Neural cell (in vitro differentiated cells): ENCODE measurements around the gene CCNI. TPM values are rescaled to one million over a fixed set of nuclear protein-coding genes. Genes with fewer than 3 reads are reported as not detected.

Experiments
- H2AFZ ChIP-seq: fragments of 200-600, 300-800 bp; sonication (generic), shearing (Covaris generic); 2 replicates; pipeline ENCODE4 v1.6.0; 2014; ENCODE audit warnings: low read depth, mild to moderate bottlenecking, antibody characterized with exemption, low read length, moderate library complexity
- H3F3A ChIP-seq: fragments of 200-600 bp; shearing (Covaris generic); 2 replicates; pipeline ENCODE4 v1.6.1; 2016; ENCODE audit warnings: mild to moderate bottlenecking, moderate library complexity, mixed read lengths, antibody characterized with exemption, low read length; ENCODE audit not compliant: insufficient read depth, poor library complexity, severe bottlenecking
- H3K27ac ChIP-seq: fragments of 200-600, 300-800 bp; sonication (generic), shearing (Covaris generic); 2 replicates; pipeline ENCODE4 v1.5.1; 2014; ENCODE audit warnings: mild to moderate bottlenecking, low read length, moderate library complexity
- H3K27me3 ChIP-seq: fragments of 300-800, 200-600 bp; sonication (generic), shearing (Covaris generic); 2 replicates; pipeline ENCODE4 v1.6.0; 2014; ENCODE audit warnings: mild to moderate bottlenecking, low read depth, low read length, moderate library complexity; ENCODE audit not compliant: insufficient read depth
- H3K36me3 ChIP-seq: fragments of 300-800, 200-600 bp; sonication (generic), shearing (Covaris generic); 2 replicates; pipeline ENCODE4 v1.5.1; 2014; ENCODE audit warnings: mild to moderate bottlenecking, antibody characterized with exemption, low read length, moderate library complexity; ENCODE audit not compliant: insufficient read depth
- H3K4me2 ChIP-seq: fragments of 300-800, 200-600 bp; sonication (generic), shearing (Covaris generic); 2 replicates; pipeline ENCODE4 v1.6.0; 2014; ENCODE audit warnings: mild to moderate bottlenecking, low read length
- H3K4me3 ChIP-seq: fragments of 300-800, 200-600 bp; sonication (generic), shearing (Covaris generic); 2 replicates; pipeline ENCODE4 v1.5.1; 2014; ENCODE audit warnings: mild to moderate bottlenecking, low read length, moderate library complexity
- H3K79me2 ChIP-seq: fragments of 200-600 bp; shearing (Covaris generic); replicated peaks from 2 replicates; pipeline ENCODE4 v1.6.0; 2014; ENCODE audit warnings: mild to moderate bottlenecking, low read length, moderate library complexity; ENCODE audit not compliant: insufficient read depth
- H3K9ac ChIP-seq: fragments of 300-800, 200-600 bp; sonication (generic), shearing (Covaris generic); 2 replicates; pipeline ENCODE4 v1.6.1; 2016; ENCODE audit warnings: mild to moderate bottlenecking, low read length, mixed read lengths
- H3K9me2 ChIP-seq: fragments of 200-600 bp; shearing (Covaris generic); 2 replicates; pipeline ENCODE4 v1.6.1; 2016; ENCODE audit warnings: mild to moderate bottlenecking, low read length, mixed read lengths; ENCODE audit not compliant: insufficient read depth
- H3K9me3 ChIP-seq: fragments of 200-600, 300-800 bp; sonication (generic), shearing (Covaris generic); 2 replicates; pipeline ENCODE4 v1.6.1; 2016; ENCODE audit warnings: mild to moderate bottlenecking, mixed run types, low read length, moderate library complexity, mixed read lengths
- H4K20me1 ChIP-seq: fragments of 200-600 bp; shearing (Covaris generic); 2 replicates; pipeline ENCODE4 v1.6.1; 2016; ENCODE audit warnings: mild to moderate bottlenecking, mixed run types; ENCODE audit not compliant: insufficient read depth
- EP300 ChIP-seq: fragments of 450-650 bp; conservative IDR thresholded peaks from 2 replicates; pipeline ENCODE4 v1.6.1; 2014; ENCODE audit warnings: antibody characterized with exemption, mild to moderate bottlenecking, moderate library complexity; ENCODE audit not compliant: poor library complexity, severe bottlenecking
- EZH2 ChIP-seq: fragments of 200-600, 300-800 bp; shearing (Covaris generic), sonication (generic); IDR thresholded peaks from 2 replicates; pipeline ENCODE4 v1.6.1; 2014; ENCODE audit warnings: antibody characterized with exemption, low read length, borderline replicate concordance, mild to moderate bottlenecking; ENCODE audit not compliant: insufficient read depth, poor library complexity, severe bottlenecking
- MXI1 ChIP-seq: fragments of 450-650 bp; conservative IDR thresholded peaks from 2 replicates; pipeline ENCODE4 v1.6.1; 2014; ENCODE audit warnings: antibody characterized with exemption, mild to moderate bottlenecking; ENCODE audit not compliant: poor library complexity, severe bottlenecking
- POLR2AphosphoS5 ChIP-seq: IDR thresholded peaks from 2 replicates; pipeline ENCODE4 v1.6.1; 2012
- RAD21 ChIP-seq: fragments of 450-650 bp; conservative IDR thresholded peaks from 2 replicates; pipeline ENCODE4 v1.6.1; 2014; ENCODE audit warnings: antibody characterized with exemption, mild to moderate bottlenecking, moderate library complexity
- SMC3 ChIP-seq: fragments of 450-650 bp; conservative IDR thresholded peaks from 2 replicates; pipeline ENCODE4 v1.6.1; 2014; ENCODE audit warnings: antibody characterized with exemption, mild to moderate bottlenecking, moderate library complexity; ENCODE audit not compliant: poor library complexity
- TAF1 ChIP-seq: IDR thresholded peaks from 2 replicates; pipeline ENCODE4 v1.6.1; 2012; ENCODE audit warnings: low read depth
- polyA plus RNA-seq: library from polyadenylated mRNA; depleted of rRNA; stranded (reverse); fragments of >200 nt; gene quantifications from 2 replicates; pipeline ENCODE4 v1.2.3, GENCODE V29; 2014
- TF ChIP-seq, protein P1 (sequence below): fragments of 450-650 bp; IDR thresholded peaks from 2 replicates; pipeline ENCODE4 v1.5.1; 2014; ENCODE audit warnings: antibody characterized with exemption, mild to moderate bottlenecking, moderate library complexity; ENCODE audit not compliant: poor library complexity, severe bottlenecking
- TF ChIP-seq, protein P2 (sequence below): IDR thresholded peaks from 2 replicates; pipeline ENCODE4 v1.6.1; 2012; ENCODE audit warnings: borderline replicate concordance

CCNI gene
- polyA plus RNA-seq, 1 donor from 2014 or later, result 129 TPM

DNA sequence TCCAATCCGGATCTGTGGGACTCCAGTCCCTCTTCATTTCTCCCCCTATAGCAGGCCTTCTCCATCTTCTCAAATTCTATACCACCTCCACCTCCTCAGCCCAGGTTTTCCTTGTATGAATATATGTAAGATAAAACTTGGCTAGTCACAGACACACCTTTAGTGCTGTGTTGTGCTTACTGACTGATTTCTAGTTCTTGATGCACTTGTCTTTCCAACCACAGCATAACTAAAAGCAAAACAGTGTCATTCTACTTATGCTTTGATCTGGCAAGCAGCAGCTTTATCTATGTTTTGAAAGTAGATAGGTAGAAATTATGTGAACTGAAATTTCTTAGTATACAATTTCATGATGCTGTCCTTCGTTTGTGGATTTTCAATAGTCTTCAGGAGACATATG, 47.5 kb downstream of the CCNI start:
- H3K27me3 ChIP-seq, result no peaks in the 10 kb centered on the region
- no peak overlapping the region for H3K9ac ChIP-seq
- no peak overlapping the region for H3K4me2 ChIP-seq
- no peaks in the 10 kb centered on the region for H3K79me2 ChIP-seq
- H3K4me3 ChIP-seq, result no peak overlapping the region
- no peak overlapping the region for H2AFZ ChIP-seq
- no peak overlapping the region for H3K27ac ChIP-seq
- H3K9me2 ChIP-seq, result no peaks in the 10 kb centered on the region
- H3F3A ChIP-seq, result no peaks in the 10 kb centered on the region
- H3K9me3 ChIP-seq, result no peaks in the 10 kb centered on the region
- no peaks in the 10 kb centered on the region for H4K20me1 ChIP-seq
- no peak for TF ChIP-seq MXI1
- TF ChIP-seq EP300, result no peak
- no peak for TF ChIP-seq EZH2
- no peak for TF ChIP-seq TAF1
- TF ChIP-seq, protein P1, sequence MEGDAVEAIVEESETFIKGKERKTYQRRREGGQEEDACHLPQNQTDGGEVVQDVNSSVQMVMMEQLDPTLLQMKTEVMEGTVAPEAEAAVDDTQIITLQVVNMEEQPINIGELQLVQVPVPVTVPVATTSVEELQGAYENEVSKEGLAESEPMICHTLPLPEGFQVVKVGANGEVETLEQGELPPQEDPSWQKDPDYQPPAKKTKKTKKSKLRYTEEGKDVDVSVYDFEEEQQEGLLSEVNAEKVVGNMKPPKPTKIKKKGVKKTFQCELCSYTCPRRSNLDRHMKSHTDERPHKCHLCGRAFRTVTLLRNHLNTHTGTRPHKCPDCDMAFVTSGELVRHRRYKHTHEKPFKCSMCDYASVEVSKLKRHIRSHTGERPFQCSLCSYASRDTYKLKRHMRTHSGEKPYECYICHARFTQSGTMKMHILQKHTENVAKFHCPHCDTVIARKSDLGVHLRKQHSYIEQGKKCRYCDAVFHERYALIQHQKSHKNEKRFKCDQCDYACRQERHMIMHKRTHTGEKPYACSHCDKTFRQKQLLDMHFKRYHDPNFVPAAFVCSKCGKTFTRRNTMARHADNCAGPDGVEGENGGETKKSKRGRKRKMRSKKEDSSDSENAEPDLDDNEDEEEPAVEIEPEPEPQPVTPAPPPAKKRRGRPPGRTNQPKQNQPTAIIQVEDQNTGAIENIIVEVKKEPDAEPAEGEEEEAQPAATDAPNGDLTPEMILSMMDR, result no peak
- TF ChIP-seq POLR2AphosphoS5, result no peak
- no peak for TF ChIP-seq SMC3
- no peak for TF ChIP-seq RAD21
- TF ChIP-seq, protein P2, sequence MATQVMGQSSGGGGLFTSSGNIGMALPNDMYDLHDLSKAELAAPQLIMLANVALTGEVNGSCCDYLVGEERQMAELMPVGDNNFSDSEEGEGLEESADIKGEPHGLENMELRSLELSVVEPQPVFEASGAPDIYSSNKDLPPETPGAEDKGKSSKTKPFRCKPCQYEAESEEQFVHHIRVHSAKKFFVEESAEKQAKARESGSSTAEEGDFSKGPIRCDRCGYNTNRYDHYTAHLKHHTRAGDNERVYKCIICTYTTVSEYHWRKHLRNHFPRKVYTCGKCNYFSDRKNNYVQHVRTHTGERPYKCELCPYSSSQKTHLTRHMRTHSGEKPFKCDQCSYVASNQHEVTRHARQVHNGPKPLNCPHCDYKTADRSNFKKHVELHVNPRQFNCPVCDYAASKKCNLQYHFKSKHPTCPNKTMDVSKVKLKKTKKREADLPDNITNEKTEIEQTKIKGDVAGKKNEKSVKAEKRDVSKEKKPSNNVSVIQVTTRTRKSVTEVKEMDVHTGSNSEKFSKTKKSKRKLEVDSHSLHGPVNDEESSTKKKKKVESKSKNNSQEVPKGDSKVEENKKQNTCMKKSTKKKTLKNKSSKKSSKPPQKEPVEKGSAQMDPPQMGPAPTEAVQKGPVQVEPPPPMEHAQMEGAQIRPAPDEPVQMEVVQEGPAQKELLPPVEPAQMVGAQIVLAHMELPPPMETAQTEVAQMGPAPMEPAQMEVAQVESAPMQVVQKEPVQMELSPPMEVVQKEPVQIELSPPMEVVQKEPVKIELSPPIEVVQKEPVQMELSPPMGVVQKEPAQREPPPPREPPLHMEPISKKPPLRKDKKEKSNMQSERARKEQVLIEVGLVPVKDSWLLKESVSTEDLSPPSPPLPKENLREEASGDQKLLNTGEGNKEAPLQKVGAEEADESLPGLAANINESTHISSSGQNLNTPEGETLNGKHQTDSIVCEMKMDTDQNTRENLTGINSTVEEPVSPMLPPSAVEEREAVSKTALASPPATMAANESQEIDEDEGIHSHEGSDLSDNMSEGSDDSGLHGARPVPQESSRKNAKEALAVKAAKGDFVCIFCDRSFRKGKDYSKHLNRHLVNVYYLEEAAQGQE, result no peak
- H3K36me3 ChIP-seq, result peaks cover 40% of the 10 kb centered on the region

DNA sequence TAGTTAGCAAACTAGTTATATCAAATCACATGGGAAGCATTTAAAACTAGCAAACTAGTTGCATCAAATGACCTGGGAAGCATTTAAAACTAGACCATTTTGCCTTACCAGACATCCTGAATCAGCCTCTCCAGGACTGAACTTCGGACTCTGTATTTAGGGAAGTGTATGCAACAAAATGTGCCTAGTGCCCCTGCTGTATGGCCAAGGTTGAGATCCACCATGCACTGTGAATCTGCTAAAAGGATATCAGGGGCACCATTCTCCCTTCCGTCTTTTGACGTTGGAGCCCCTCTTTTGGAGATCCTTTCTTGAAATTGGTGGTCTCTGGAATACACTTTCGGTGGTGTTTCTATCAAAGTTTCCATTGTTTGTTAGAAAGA, 49.5 kb downstream of the CCNI start:
- Histone ChIP-seq H3K27ac (no peak overlapping the region), H3K36me3 (peaks cover 50% of the 10 kb centered on the region), H3K4me3 (no peak overlapping the region), H3K79me2 (no peaks in the 10 kb centered on the region), H3K9me2 (no peaks in the 10 kb centered on the region), H4K20me1 (no peaks in the 10 kb centered on the region), H3K9ac (no peak overlapping the region), H3F3A (no peaks in the 10 kb centered on the region), H3K4me2 (no peak overlapping the region), H2AFZ (no peak overlapping the region), H3K27me3 (no peaks in the 10 kb centered on the region), H3K9me3 (no peaks in the 10 kb centered on the region)
- TF ChIP-seq, protein P1, result no peak
- TF ChIP-seq MXI1, result no peak
- TF ChIP-seq SMC3, result no peak
- no peak for TF ChIP-seq RAD21
- TF ChIP-seq EP300, result no peak
- no peak for TF ChIP-seq POLR2AphosphoS5
- TF ChIP-seq EZH2, result no peak
- no peak for TF ChIP-seq TAF1
- TF ChIP-seq, protein P2, result no peak
